GM19438 (cell line): ENCODE measurements around the gene SECISBP2.

Experiments used
- ATAC-seq: cut with Tn5 transposase; IDR thresholded peaks from one replicate; pipeline ENCODE4 v1.9.1; 2021; ENCODE audit warnings: low read depth; ENCODE audit not compliant: unreplicated experiment

SECISBP2 gene

DNA sequence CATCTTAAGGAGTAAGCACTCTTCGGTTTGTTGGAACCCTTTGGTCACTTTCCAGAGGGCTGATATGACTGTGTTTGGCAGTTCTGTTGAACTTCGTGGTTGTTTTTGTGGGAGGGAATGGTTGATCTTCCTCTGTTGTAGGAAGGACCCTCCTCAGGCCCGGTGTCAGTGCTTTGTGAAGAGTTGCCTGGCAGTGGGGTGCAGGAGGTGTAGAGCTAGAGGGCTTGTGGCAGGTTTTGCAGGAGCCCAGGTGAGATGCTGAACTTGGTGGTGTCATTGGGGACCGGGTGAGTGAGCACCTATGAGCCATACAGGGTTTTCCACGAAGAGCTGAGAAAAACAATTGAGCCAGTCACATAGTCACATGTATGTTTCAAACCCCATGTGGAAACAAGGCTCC, 27.2 kb downstream of the SECISBP2 start:
- ATAC-seq: no peak

DNA sequence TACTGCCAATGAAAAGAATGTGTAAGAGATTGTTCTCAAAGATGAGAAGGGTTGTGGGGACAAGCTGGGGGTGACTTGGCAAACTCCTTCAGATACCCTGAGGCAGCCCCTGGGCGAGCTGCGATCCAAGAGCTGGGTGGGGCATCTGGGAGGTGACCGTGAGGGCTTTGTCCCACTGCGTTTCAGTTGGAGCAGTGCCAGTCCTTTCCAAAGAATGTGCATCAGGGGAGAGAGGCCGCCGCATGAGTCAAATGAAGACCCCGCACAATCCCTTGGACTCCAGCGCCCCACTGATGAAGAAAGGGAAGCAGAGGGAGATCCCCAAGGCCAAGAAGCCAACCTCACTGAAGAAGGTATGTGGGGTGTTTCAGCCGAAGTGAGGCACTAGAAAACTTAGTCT, 28.4 kb downstream of the SECISBP2 start:
- ATAC-seq: no peak

DNA sequence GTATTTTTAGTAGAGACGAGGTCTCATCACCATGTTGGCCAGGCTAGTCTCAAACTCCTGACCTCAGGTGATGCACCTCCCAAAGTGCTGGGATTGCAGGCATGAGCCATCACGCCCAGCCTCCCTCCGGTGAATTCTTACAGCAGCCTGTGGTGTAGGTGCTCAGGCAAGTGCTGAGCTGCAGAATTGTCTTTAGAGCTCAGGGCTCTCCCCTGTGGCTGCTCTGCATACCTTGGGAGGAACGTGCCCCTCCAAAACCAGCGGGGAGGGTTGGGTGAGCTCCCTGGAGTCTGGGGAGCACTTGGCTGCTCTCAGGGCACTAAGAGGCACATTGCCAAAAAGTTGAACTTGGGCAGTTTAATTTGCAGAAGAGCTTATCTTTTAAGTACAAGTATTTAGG, 29.4 kb downstream of the SECISBP2 start:
- no peak for ATAC-seq

- no peak for ATAC-seq
Observed at GRCh38 chr9:89349607-89350006, 31.3 kb downstream of the SECISBP2 start.

GRCh38 chr9:89350988-89351557, 32.8 kb downstream of the SECISBP2 start:
- no peak for ATAC-seq

DNA sequence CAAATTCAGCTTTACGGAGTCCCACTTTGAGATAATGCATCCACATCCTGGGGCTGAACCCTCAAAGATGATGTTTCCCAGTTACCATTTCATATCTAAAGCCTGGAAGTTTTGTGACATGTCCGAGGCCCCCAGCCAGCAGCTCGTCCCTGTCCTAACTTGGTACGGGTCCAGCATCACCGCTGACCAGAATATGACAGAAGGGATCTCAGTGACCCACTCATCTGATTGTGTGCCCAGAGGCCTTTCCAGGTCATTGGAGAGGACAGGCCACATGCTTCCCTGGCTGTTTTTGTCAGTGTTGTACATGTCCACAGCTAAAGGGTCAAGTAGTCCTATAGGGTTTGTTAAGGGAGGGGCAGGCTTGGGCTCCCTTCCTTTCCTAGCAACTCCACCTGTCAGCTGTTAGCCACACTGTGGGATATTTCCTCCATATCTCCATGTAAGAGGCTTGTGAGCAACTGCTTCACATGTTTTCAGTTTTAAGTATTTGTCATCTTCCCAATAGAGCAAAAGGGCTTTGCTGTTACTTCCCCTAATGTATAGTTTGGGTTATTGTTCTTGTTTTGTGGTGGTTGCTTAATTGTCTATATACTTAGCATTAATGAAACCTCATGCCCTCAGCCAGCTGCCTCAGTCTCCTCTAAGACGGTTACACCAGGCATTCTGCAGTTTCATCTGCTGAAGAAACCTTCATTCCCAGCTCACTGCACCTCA, 33.4 kb downstream of the SECISBP2 start:
- no peak for ATAC-seq

GRCh38 chr9:89352451-89352850, 34.2 kb downstream of the SECISBP2 start:
- no peak for ATAC-seq

GRCh38 chr9:89352874-89353649, 34.8 kb downstream of the SECISBP2 start:
- ATAC-seq: no peak

DNA sequence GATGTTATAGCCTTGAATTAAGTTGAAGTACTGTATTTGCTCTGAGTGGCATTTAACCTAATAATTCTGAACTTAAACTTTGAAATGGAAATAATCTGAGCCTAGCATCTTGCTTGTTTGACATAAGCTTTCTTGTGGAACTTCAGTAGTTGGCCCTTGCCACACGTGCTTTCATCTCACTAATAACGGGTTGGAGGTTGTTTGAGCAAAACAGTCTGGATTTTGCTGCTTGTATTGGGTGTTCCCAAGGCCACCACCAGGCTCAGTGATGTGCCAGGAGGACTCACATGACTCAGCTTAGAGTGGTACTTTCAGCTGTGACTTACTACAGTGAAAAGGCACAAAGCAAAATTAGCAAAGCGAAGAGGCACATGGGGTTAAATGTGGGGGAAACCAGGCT, 35.7 kb downstream of the SECISBP2 start:
- ATAC-seq: no peak

DNA sequence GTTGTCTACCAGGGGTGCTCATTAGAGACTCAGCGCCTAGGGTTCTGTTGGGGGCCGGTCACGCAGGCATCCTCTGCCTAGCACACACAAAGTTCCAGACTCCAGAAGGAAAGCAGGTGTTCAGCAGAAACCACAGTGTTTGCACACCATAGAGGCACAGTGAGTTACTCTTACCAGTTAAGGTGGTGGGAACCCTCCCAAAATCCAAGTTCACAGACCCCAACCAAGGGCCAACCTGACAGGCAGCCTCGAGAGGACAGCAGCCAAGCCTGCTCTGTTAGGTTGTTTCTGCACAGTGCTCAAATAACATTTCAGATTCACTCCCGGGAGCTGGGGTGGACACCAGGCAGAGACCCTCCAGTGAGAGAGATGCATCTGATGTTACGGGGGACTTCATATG, 36.2 kb downstream of the SECISBP2 start:
- no peak for ATAC-seq

DNA sequence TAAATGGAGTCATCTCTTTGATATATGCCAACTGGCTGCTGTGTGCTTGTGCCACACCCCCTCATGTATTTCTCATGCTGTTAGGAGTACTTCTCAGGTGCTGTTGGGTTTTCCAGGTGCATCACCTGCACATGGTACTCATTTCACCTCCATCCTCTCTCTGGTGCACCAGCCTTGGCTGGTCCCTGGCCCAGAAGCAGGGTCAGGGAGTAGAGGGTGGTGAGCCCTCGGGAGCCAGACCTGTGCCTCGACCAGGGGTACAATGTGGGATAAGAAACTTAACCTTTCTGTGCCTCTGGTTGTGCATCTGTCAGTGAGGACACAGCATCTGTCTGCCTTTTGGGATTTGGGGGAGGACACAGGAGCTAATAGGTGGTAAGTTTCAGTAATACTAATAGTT, 38.5 kb downstream of the SECISBP2 start:
- no peak for ATAC-seq

DNA sequence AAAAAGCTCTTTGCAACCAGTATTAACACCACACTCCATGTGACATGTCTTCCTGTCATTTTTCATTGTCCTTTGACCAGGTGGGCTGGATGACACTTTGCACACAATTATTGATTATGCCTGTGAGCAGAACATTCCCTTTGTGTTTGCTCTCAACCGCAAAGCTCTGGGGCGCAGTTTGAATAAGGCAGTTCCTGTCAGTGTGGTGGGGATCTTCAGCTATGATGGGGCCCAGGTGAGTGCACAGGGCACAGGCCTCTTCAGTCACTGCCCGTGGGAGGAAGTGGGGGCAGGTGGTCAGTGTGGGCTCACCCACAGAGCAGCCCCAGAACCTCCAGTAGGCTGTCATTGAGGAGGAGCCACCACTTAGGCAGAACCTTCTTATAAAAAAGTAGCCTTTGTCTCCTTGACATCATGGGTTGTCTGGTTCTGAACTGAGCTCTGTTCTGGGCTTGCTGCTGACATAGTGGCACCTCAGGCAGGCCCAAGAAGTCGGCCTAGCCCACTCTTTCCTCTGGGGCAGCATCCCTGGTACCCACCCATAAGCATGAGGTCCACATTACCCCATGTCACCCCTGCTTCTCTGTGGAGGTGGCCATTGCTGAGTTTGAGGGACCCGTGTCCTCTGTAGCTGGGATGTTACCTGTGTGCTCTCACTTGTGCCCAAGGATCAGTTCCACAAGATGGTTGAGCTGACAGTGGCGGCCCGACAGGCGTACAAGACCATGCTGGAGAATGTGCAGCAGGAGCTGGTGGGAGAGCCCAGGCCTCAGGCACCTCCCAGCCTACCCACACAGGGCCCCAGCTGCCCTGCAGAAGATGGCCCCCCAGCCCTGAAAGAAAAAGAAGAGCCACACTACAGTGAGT, 39.3 kb downstream of the SECISBP2 start:
- ATAC-seq: no peak

- ATAC-seq: no peak
Observed at GRCh38 chr9:89358376-89358916, 40.1 kb downstream of the SECISBP2 start.

DNA sequence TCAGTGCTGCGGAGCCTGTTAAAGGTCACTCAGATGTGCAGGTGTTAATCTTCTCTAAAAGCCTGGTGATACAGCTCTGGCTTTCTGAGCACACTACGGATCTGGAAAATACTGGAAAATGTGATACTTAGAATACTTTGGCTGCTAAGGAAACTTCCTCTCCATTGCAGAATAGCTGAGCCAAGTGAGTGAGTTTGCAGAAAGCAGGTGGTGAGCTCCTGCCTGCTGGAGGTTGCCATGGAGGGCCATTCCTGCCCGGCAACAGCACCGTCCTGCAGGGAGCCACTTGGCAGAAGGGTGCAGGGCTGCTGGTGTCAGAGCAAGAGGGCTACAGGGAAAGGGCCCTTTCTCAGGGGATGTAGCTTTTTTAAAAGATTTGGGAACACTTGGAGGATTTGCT, 40.7 kb downstream of the SECISBP2 start:
- ATAC-seq: no peak

DNA sequence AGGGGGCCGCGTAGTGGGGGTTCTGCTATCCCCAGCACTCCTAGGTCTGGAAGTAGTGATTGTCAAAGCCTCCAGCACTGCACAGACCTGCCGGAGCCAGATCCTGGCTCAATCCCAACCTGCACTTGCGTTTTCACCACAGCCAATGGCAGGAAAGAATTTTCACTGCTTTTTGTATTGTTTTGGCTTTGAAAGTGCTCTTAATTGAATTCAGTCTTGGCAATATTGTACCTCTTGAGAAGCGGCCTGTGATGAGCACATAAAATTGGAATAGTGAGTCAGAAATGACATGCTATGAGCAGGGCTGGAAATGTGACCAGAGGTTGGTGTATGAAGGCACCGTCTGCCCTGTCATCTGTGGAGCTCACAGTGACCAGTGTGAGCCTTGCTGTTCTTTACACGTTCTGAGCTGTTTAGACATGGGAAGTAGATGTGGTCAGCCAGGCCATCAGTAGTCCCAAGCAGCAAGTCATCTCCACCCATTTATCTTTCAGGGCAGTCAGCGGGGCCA, 41.5 kb downstream of the SECISBP2 start:
- ATAC-seq: no peak

DNA sequence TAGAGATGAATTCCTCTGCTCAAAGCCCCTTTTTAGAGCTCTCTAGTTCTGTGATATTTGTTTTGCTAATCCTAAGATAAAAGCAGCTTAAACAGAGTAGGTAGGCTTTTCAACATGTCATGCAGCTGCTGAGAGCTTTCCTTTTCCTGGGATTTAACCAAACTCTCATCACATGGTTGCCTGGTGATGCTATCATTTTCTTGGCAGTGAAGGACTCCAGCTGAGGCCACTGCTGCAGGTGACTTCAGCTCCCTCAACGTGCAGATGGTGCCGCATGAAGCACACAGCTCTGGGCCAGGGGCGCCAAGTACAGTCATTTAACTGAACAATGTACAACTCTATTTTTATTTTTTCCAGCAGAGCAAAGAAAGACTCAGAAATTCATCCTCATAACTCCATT, 42.2 kb downstream of the SECISBP2 start:
- ATAC-seq: no peak

DNA sequence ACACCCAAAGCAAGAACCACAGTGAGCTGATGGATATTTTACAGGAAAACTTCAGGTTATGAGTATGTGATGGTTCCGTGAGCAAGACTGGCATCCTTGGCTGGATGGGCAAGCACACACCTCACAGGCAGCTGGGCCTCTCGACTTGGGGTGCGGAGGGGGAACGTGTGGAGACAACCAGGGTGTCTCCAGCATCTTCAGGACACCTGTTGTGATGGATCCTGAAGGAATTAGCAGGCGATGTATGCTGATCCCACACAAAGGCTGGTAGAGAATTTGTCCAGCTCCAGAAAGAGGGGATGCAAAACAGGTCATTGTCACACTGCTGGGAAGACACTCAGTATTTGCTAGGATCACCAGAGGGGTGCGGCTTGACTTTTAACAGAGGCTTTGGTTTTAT, 42.7 kb downstream of the SECISBP2 start:
- no peak for ATAC-seq

DNA sequence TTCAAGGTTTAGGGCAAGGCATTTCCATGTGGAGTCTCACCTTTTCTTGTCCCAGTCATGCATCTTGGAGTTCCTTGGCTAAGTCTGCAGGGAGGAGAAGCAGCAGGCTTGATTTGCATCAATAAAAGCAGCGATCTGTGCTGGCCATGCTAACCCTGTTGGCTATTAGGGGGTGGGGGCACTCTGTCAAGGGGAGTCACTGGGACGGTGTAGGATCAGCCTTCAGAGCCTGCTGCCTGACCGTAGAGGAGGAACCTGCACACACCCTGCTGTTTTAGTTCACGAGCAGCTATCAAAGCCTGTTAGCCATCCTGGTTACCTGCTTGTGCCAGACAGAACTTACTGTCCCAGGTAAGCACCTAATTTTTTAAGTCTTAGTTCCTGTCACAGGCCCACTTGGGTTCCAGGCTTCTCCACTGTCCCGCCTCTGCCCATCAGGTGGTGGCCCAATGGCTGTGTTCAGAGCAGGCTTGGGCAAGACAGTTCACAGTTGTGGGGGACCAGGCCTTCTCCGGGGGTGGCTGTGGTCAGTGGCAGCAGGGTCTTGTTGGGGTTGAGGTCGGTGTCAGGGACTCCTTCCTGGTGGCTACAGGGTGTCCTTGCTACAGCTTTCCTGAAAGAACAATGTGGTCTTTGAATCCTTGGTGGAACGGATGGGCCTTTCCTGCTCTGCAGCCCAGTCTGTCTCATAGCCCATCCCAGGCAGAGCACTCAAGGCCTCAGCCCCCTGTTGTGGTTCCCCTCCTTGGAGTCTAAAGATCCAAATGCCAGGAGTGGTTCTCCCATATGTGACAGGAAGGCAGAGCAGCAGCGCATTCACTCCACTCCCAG, 43.7 kb downstream of the SECISBP2 start:
- ATAC-seq: no peak

DNA sequence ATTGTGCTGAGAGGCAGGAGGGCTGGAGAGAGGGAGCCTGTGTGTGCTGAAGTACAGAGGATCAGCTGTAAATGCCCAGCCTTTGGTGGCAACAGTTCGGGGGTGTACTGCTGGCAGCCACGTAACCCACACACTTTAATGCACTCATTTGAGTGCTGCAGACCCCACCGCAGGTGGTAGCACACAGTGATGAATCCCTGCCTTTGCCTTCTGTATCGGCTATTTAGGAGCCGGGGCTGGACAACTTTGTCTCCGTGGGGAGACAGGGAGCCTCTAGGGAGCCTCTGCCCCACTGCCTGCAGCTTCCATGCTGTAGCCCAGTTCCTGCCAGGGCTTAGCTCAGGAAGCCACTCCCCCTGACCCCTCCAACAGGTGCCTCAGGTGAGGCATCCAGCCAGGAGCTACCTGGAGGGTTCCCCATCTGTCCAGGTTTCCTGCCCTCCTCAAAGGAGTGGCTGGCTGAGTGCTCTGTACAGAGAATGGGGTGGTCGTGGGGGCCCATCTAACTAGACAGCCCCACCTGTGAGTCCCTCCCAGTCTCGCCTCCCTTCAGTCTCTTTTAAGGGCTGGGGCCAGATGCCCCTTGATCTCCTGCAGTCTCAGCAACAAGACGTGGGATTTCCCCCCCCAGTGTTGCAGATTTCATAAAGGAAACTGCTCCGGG, 44.5 kb downstream of the SECISBP2 start:
- ATAC-seq: no peak
